Brain pericyte (primary cell): ENCODE results near the gene CSTPP1.
"Not testable (repeated sequence)": the region's sequence is repeated elsewhere in the genome, so short reads cannot be mapped to it uniquely, and the experiment has no call there.

ENCODE experiments used
- DNase-seq: peaks from one replicate; pipeline ENCODE4 v3.0.0-alpha.2; 2012; ENCODE audit warnings: low read depth, low spot score

Gene CSTPP1

GRCh38 chr11:46989810-46990487 lies 53.4 kb downstream of the CSTPP1 start:
- DNase-seq: not testable (repeated sequence)

DNA sequence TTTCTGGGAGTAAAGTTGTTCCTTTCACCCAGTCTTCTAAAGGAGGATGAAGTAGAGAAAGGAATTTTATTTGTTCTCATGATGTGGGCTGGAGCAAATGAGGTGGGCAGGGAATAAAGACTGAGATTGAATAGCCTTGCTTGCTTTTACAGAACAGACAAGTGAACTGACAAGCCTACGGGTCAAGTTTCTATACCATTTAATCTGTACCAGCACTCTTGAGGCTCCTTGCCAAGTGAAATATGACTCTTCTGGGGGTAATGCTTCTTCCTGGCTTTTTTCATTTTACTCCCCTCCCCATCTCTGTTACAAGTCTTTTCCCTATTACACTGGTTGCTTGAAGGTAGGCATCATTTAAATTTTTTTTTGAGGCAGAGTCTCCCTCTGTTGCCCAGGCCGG lies 54.8 kb downstream of the CSTPP1 start:
- no peak for DNase-seq

DNA sequence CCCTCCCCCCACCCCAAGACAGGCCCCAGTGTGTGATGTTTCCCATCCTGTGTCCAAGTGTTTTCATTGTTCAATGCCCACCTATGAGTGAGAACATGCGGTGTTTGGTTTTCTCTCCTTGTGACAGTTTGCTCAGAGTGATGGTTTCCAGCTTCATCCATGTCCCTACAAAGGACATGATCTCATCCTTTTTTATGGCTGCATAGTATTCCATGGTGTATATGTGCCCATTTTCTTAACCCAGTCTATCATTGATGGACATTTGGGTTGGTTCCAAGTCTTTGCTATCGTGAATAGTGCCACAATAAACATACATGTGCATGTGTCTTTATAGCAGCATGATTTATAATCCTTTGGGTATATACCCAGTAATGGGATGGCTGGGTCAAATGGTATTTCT lies 55.8 kb downstream of the CSTPP1 start:
- not testable (repeated sequence) for DNase-seq

GRCh38 chr11:46997796-46998195 lies 61.2 kb downstream of the CSTPP1 start:
- not testable (repeated sequence) for DNase-seq

DNA sequence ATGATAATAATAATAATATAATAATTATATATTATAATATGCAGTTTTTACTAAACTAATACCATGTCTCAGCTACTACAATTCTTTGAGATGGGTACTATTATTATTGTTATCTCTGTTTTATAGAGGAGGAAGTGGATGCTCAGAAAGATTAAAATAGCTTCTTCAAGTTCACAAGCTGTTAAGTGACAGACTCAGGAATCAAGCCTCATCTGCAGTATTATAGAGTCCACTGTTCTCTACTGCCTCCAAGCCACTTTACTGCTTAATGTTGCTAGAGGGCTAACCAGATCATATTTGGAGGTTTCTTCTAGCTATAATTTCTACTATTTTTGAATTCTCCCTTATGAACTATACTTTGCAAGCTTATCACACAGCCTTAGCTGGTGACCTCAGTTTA lies 62.7 kb downstream of the CSTPP1 start:
- DNase-seq: no peak

DNA sequence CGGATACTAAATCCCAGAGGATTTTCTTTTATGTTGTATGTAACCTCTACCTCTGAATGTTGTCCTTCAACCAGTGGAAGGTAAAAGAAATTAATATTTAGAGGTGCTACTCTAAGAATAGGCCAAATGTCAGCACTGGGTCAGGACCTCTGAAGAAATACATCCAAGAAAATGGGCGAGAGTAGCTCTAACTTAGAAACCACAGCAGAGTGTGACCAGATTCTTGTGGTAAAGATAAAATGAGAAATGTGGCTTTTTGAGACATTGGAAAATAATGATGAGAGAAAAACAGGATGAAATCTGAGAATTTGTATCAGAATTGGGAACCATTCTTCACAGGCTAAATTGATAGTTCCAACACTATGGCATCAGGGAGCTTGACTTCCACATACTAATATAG lies 63.5 kb downstream of the CSTPP1 start:
- DNase-seq: no peak

GRCh38 chr11:47001781-47002181 lies 65.2 kb downstream of the CSTPP1 start:
- DNase-seq: no peak

DNA sequence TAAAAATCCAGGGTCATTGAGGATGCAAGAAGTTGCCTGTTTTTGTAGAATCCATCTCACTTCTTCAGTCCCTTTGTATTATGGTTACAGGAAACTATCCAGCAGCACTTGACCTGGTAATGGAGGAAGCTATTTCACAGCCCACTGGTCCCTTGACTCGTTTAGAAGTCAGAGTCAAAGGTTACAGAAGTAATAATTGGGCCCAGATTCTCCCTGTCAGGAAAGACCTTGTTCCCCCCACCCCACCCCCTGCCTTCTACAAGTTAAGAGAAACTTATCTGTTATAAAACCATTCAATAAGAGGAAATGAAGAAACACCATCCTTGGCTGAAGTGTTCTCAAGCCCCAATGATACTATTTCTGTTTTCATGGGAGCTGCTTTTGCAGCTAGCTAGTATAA lies 65.8 kb downstream of the CSTPP1 start:
- DNase-seq: no peak

GRCh38 chr11:47003180-47003877 lies 66.8 kb downstream of the CSTPP1 start:
- DNase-seq: no peak

- peak; percentile 95 for DNase-seq
These were observed 68.1 kb downstream of the CSTPP1 start for GRCh38 chr11:47004595-47005033.

DNA sequence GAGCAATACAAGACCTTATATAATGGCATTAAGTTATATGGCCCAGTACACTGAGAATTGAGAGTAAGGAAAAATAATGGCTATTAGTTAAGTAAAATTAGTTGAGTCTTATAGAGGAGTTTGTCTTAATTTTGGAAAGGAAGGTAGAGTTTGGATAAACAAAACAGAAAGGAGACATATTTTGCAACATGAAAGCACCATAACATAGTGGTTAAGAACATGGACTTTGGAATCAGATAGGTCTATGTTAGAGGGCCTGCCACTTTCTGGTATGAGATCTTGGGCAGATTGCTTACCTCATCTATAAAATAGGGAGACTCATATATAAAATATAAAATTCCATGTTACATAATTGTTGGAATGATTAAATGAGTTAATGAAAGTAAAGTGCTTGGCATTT lies 68.9 kb downstream of the CSTPP1 start:
- no peak for DNase-seq

- no peak for DNase-seq
These were observed 71.0 kb downstream of the CSTPP1 start for GRCh38 chr11:47007579-47007978.

DNA sequence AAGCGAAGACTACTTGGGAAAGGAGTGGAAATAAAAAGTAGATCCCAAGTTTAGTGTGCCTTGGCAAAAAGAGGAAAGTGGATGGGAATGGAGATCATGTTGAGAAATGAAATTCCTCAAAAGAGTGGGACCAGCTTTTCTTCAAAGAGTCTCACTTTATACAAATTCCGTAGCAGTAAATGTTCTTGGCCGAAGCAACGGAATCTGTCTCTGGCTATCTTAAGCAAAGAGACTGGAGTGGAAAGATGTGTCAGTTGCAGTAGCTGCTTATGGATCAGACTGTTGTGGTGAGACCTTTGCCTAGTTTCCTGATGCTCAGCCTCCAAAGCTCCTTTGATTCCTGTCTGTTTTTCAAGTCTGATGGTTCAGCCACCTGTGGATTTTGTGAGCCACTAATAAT lies 73.6 kb downstream of the CSTPP1 start:
- no peak for DNase-seq

GRCh38 chr11:47014097-47014496 lies 77.5 kb downstream of the CSTPP1 start:
- no peak for DNase-seq

GRCh38 chr11:47018637-47019036 lies 82.1 kb downstream of the CSTPP1 start:
- DNase-seq: no peak

DNA sequence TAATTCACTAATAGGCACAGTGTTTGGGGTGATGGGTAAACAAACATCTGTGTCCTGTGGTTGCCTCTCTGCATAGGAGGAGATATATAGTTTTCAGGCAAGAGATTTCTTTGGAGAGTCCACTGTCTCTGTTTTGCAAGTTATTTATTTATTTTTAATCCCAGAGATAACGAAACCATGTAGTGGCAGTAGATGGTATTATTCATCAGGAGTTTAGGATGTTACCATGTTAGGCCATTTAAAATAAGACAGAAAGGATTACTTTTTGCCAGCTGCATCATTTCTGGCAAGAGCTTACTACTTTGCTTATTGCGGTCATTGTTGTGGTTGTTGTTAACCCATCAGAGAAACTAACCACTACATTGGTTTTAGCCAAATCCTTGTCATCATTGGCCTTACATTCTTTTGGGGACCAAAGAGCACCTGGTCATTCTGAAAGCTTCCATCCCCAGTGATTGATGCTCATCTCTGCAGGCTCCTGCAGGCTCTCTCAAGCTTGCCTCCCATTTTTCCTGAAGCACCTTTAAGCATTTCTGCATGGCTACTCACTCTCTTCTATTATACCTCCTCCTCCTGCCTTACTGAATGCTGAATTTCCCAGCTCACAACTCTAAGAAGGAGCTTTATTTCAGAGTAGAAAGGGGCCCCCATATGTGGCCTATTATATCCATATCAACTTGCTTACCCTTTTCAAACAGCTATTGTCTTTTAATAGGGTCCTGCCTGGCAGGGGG lies 84.4 kb downstream of the CSTPP1 start:
- no peak for DNase-seq

DNA sequence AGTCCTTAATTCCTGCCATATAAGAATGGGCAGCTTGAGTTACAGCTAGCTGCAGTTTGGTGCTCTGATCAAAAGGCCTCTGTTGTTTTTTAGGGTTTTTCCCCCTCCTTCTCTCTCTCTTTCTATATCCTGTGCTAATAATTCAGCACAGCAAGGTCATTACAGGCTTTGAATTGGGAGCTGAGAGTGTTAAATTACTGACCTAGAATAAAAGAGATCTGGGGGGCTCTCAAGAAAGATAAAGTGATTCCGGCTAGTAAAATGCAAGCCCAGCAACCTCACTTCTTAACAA lies 84.9 kb downstream of the CSTPP1 start:
- DNase-seq: no peak

GRCh38 chr11:47021965-47022364 lies 85.4 kb downstream of the CSTPP1 start:
- no peak for DNase-seq

DNA sequence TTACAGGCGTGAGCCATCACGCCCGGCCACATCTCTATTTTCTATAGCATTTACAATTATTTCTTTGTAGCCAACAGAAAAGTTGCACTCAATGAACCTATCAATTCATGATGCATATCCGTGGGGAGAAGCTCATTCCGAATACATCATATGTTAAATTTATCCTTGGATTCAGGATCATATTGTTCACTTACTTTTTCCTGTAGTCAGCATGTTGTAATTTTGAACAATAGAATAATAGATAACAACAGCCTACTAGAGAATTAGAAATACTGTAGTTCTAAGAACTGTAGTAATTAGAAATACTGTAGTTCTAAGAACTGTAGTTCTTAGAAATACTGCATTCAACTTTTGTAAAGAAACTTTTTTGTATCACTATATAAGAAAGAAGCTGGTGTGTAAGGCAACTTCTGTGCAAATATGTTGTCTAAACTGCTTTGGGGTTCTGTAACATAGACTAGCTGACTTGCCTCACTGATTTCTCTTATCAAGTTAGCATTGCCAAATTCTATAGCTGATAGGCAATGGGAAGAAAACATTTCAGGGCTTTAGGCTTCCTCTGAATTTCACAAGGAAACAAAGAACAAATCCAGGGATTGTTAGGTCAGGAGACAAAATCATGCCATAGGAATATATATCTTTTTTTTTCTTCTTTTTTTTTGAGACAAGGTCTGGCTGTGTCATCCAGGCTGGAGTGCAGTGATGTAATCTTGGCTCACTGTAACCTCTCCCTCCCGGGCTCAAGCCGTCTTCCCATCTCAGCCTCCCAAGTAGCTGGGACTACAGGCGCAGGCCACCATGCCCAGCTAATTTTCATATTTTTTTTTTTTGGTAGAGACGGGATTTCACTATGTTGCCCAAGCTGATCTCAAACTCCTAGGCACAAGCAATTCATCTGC lies 91.9 kb downstream of the CSTPP1 start:
- no peak for DNase-seq

DNA sequence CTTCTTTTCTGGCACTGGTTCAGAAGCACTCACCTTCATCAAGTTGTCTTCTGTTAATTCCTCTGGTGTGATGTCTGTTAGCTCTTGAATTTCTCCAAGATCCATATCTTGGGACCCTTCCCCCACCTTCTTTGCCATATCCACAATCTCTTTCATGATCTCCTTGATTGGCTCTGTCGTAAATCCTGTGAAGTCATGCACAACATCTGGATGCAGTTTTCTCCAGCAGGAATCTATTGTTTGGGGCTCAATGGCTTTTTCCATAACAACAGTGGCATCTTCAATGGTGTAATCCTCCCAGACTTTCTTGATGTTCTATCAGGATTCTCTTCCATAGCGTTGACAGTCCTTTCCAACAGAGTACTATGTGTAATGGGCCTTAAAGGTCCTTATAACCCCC lies 96.9 kb downstream of the CSTPP1 start:
- DNase-seq: no peak

DNA sequence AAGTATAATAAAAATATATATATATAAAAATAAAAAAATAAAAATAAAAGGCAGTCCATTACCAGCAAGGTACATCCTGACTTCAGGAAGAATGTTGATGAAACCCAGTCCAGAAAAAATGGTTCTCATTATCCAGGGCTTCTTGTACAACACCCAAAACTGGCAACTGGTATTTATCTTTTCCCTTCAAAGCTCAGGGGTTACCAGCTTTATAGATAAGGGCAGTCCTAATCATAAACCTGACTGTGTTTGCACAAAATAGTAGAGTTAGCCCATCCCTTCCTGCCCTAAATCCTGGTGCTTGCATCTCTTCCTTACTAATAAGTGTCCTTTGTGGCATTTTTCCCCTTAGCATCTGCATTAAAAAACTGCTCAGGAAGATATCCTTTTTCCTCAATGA lies 97.5 kb downstream of the CSTPP1 start:
- no peak for DNase-seq

- DNase-seq: no peak
These were observed 98.5 kb downstream of the CSTPP1 start for GRCh38 chr11:47035108-47035507.
